Coronary artery (tissue), 2 donors: ENCODE data around the gene TEX11.

Experiments
- DNase-seq: peaks from one replicate; pipeline ENCODE4 v3.0.0-alpha.2; 2017; ENCODE audit warnings: low spot score
- H3K27ac ChIP-seq, 2 donors: fragments of 200-600 bp; sonication (generic); one replicate each; pipeline ENCODE4 v1.5.1; 2016 to 2019
- H3K4me3 ChIP-seq: fragments of 200-600 bp; sonication (generic); 2 replicates; pipeline ENCODE4 v1.5.1; 2016; ENCODE audit warnings: mild to moderate bottlenecking, moderate library complexity
- TF ChIP-seq, protein P1 (sequence below): fragments of 200-600 bp; sonication (generic); IDR thresholded peaks from one replicate; pipeline ENCODE4 v1.5.1; 2019; ENCODE audit warnings: antibody characterized with exemption

The TEX11 gene

GRCh38 chrX:70554948-70555347, 353.6 kb downstream of the TEX11 start:
- H3K4me3 ChIP-seq: no peak overlapping the region
- no peak for DNase-seq
- TF ChIP-seq, protein P1, sequence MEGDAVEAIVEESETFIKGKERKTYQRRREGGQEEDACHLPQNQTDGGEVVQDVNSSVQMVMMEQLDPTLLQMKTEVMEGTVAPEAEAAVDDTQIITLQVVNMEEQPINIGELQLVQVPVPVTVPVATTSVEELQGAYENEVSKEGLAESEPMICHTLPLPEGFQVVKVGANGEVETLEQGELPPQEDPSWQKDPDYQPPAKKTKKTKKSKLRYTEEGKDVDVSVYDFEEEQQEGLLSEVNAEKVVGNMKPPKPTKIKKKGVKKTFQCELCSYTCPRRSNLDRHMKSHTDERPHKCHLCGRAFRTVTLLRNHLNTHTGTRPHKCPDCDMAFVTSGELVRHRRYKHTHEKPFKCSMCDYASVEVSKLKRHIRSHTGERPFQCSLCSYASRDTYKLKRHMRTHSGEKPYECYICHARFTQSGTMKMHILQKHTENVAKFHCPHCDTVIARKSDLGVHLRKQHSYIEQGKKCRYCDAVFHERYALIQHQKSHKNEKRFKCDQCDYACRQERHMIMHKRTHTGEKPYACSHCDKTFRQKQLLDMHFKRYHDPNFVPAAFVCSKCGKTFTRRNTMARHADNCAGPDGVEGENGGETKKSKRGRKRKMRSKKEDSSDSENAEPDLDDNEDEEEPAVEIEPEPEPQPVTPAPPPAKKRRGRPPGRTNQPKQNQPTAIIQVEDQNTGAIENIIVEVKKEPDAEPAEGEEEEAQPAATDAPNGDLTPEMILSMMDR: no peak
- H3K27ac ChIP-seq: no peak overlapping the region

DNA sequence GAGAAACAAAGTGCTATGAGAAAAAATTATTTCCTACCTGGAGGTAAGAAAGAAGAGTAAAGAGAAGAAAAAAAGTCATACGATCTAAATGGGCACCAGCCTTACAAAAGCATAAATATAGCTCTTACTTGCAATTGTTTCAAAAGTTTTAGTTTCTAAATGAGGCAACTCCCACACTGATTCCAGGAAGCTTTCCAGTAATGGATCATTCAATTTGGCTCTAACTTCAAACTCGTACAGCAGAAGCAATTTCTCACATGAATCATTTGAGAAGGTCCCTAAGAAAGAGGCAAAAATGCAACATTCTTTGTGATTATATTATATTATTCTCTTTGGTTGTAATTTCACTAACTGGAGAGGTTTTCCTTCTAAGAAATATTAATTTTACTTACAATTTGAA, 354.0 kb downstream of the TEX11 start:
- TF ChIP-seq, protein P1: no peak
- Histone ChIP-seq H3K4me3 (no peak overlapping the region), H3K27ac (no peak overlapping the region)
- DNase-seq: no peak

- Histone ChIP-seq H3K27ac (no peak overlapping the region), H3K4me3 (no peak overlapping the region)
- TF ChIP-seq, protein P1: no peak
- DNase-seq: no peak
These were observed 354.4 kb downstream of the TEX11 start for GRCh38 chrX:70554081-70554480.

DNA sequence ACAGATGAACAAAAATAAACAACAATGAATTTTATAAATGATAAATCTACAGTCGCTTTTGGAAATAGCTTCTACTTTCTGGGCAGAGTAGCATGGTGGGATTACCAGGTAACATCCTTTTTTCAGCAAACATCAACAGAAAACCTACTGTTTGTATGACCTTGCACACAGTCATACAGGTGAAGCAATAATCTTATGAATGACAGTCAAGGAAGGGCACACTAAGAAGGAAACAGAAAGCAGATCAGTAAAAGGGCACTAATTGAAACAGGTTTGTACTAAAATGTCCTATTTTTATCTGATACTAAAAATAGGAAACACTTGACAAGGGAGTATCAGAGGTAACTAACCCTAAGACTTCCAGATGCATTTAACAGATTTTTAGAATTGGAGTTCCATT, 355.0 kb downstream of the TEX11 start:
- no peak overlapping the region for H3K27ac ChIP-seq
- no peak for DNase-seq
- TF ChIP-seq, protein P1: no peak

DNA sequence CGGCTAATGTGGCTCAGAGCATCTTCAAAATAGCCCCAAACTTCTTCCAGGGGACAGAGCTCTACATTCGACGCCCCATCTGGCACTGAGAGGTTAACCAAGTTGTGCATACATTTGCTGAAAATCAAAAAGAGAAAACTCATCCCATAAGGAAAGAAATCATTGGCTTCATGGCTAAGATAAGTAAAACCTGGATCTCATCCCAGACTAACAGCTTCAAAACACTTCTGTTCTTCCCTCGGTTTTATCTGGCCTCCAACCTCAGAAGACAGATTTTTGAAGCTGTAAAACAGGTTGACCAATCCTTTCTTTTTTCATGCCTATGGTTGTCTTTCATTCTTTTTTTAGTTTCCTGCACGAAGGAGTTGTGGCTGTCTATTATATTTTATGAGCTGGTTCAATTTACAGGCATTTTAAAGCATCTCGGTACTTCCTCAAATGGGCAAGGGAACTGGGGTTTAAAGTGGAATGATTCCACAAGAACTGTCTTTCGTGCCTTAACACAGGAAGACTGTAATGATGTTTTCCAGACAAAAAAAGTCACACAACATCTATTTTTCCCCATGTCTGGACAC, 356.3 kb downstream of the TEX11 start:
- Histone ChIP-seq H3K27ac (no peak overlapping the region), H3K4me3 (no peak overlapping the region)
- TF ChIP-seq, protein P1: no peak
- no peak for DNase-seq

More for the DNA sequence above, 355.0 kb downstream of the TEX11 start:
- no peak overlapping the region for H3K4me3 ChIP-seq

DNA sequence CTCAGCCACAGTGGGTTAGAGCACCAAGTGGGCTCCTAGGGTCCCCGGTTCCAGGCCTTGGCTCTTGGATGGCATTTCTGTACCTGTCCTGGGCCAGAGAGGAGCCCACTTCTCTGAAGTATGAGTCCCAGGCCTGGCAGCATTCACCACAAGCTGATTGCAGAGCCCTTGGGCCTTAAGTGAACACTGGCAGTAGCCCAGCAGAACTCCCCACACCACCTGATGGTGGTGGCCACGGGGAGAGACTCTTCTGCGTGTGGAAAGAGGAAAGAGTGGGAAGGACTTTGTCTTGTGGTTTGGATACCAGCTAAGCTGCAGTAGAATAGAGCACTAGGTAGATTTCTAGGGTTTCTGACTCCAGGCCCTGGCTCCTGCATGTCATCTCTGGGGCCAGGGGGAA, 359.1 kb downstream of the TEX11 start:
- DNase-seq: no peak
- no peak overlapping the region for H3K27ac ChIP-seq
- H3K4me3 ChIP-seq: no peak overlapping the region
- TF ChIP-seq, protein P1: no peak

DNA sequence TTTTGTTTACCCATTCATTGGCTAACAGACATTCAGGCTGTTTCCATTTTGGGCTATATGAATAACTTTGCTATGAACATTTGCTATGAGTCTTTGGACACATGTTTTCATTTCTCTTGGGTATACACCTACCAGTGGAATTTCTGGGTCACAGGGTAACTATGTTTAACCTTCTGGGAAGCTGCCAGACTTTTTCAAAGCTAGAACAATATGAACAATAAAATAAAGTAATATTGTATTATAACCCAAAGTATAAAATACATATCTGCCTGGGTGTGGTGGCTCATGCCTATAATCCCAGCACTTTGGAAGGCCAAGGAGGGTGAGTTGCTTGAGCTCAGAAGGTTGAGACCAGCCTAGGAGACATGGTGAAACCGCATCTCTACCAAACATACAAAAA, 373.3 kb downstream of the TEX11 start:
- Histone ChIP-seq H3K27ac (no peak overlapping the region), H3K4me3 (no peak overlapping the region)
- TF ChIP-seq, protein P1: no peak
- DNase-seq: no peak
